Renal cortex interstitium (tissue), 15 donors: ENCODE data around the gene IRGQ. TPM values are rescaled to one million over a fixed set of nuclear protein-coding genes. Genes with fewer than 3 reads are reported as not detected.
A peak's percentile ranks its signal among the peaks of the same experiment; 100 is the strongest.
"Not testable (repeated sequence)": the region's sequence is repeated elsewhere in the genome, so short reads cannot be mapped to it uniquely, and the experiment has no call there.

Experiments used
- DNase-seq, 11 donors: peaks; one replicate each; pipeline ENCODE4 v3.0.0-alpha.2; 2013; ENCODE audit warnings: low read depth in 9 of 11, low spot score in 4 of 11; ENCODE audit errors: extremely low read depth in 1 of 11
- long read RNA-seq, 16 experiments: transcript quantifications; one replicate each; lab custom pipeline, GENCODE V29; 2026
- polyA plus RNA-seq, 3 donors: library from polyadenylated mRNA; unstranded; fragments of 120-200 nt; gene quantifications; one replicate each; pipeline ENCODE4 v1.2.1, GENCODE V29; 2013; ENCODE audit not compliant: insufficient read length in 3 of 3

The IRGQ gene, protein sequence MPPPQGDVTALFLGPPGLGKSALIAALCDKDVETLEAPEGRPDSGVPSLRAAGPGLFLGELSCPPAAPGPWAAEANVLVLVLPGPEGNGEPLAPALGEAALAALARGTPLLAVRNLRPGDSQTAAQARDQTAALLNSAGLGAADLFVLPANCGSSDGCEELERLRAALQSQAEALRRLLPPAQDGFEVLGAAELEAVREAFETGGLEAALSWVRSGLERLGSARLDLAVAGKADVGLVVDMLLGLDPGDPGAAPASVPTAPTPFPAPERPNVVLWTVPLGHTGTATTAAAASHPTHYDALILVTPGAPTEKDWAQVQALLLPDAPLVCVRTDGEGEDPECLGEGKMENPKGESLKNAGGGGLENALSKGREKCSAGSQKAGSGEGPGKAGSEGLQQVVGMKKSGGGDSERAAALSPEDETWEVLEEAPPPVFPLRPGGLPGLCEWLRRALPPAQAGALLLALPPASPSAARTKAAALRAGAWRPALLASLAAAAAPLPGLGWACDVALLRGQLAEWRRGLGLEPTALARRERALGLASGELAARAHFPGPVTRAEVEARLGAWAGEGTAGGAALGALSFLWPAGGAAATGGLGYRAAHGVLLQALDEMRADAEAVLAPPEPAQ
- polyA plus RNA-seq: 10 to 100 TPM; 15.8 to 19.8 (median 16.2) TPM
- long read RNA-seq, donor 1, transcript IRGQ-202 (1 exons, 3,752 nt): major isoform, 17 of 17 reads
- long read RNA-seq, donor 1, partial matches to known transcripts: 0 of 17 reads
- long read RNA-seq, donor 1, other reads (novel, unspliced or antisense): 0 of 17 reads
- long read RNA-seq, donor 2, transcript IRGQ-202 (1 exons, 3,752 nt): major isoform, 6 of 6 reads
- long read RNA-seq, donor 2, partial matches to known transcripts: 0 of 6 reads
- long read RNA-seq, donor 2, other reads (novel, unspliced or antisense): 0 of 6 reads
- long read RNA-seq, donor 3, transcript IRGQ-202 (1 exons, 3,752 nt): major isoform, 12 of 12 reads
- long read RNA-seq, donor 3, partial matches to known transcripts: 0 of 12 reads
- long read RNA-seq, donor 3, other reads (novel, unspliced or antisense): 0 of 12 reads
- long read RNA-seq, donor 4, transcript IRGQ-202 (1 exons, 3,752 nt): major isoform, 22 of 24 reads
- long read RNA-seq, donor 4, partial matches to known transcripts: 0 of 24 reads
- long read RNA-seq, donor 4, other reads (novel, unspliced or antisense): 0 of 24 reads
- long read RNA-seq, donor 5, full-length matches to known transcripts: 58 of 58 reads
- long read RNA-seq, donor 5, partial matches to known transcripts: 0 of 58 reads
- long read RNA-seq, donor 5, other reads (novel, unspliced or antisense): 0 of 58 reads
- long read RNA-seq, donor 6, full-length matches to known transcripts: 38 of 38 reads
- long read RNA-seq, donor 6, partial matches to known transcripts: 0 of 38 reads
- long read RNA-seq, donor 6, other reads (novel, unspliced or antisense): 0 of 38 reads
- long read RNA-seq, donor 7, full-length matches to known transcripts: 22 of 22 reads
- long read RNA-seq, donor 7, partial matches to known transcripts: 0 of 22 reads
- long read RNA-seq, donor 7, other reads (novel, unspliced or antisense): 0 of 22 reads
- long read RNA-seq, donor 8, transcript IRGQ-202 (1 exons, 3,752 nt): major isoform, 33 of 35 reads
- long read RNA-seq, donor 8, partial matches to known transcripts: 0 of 35 reads
- long read RNA-seq, donor 8, other reads (novel, unspliced or antisense): 0 of 35 reads
- long read RNA-seq, donor 9, full-length matches to known transcripts: 19 of 19 reads
- long read RNA-seq, donor 9, partial matches to known transcripts: 0 of 19 reads
- long read RNA-seq, donor 9, other reads (novel, unspliced or antisense): 0 of 19 reads
- long read RNA-seq, donor 10, transcript IRGQ-202 (1 exons, 3,752 nt): major isoform, 24 of 25 reads
- long read RNA-seq, donor 10, partial matches to known transcripts: 0 of 25 reads
- long read RNA-seq, donor 10, other reads (novel, unspliced or antisense): 0 of 25 reads
- long read RNA-seq, donor 11, full-length matches to known transcripts: 11 of 11 reads
- long read RNA-seq, donor 11, partial matches to known transcripts: 0 of 11 reads
- long read RNA-seq, donor 11, other reads (novel, unspliced or antisense): 0 of 11 reads
- long read RNA-seq, donor 12, transcript IRGQ-202 (1 exons, 3,752 nt): major isoform, 12 of 12 reads
- long read RNA-seq, donor 12, partial matches to known transcripts: 0 of 12 reads
- long read RNA-seq, donor 12, other reads (novel, unspliced or antisense): 0 of 12 reads
- long read RNA-seq, donor 13, transcript IRGQ-202 (1 exons, 3,752 nt): major isoform, 14 of 14 reads
- long read RNA-seq, donor 13, partial matches to known transcripts: 0 of 14 reads
- long read RNA-seq, donor 13, other reads (novel, unspliced or antisense): 0 of 14 reads
- long read RNA-seq, donor 14, transcript IRGQ-202 (1 exons, 3,752 nt): major isoform, 5 of 5 reads
- long read RNA-seq, donor 14, partial matches to known transcripts: 0 of 5 reads
- long read RNA-seq, donor 14, other reads (novel, unspliced or antisense): 0 of 5 reads
- long read RNA-seq, donor 15, full-length matches to known transcripts: 12 of 12 reads
- long read RNA-seq, donor 15, partial matches to known transcripts: 0 of 12 reads
- long read RNA-seq, donor 15, other reads (novel, unspliced or antisense): 0 of 12 reads
- long read RNA-seq, donor 16, full-length matches to known transcripts: 74 of 74 reads
- long read RNA-seq, donor 16, partial matches to known transcripts: 0 of 74 reads
- long read RNA-seq, donor 16, other reads (novel, unspliced or antisense): 0 of 74 reads

GRCh38 chr19:43595999-43596841 lies at the start of gene IRGQ, which contains the start of gene ZNF576:
Gene IRGQ, minus strand, starts transcription at chr19:43596134. Its CDS starts 796 bp downstream, at chr19:43595338.
Gene ZNF576, plus strand, starts transcription at chr19:43596595. Its CDS starts 514 bp downstream, at chr19:43597109.
- peak; percentile 99 to 100 (median 100) for DNase-seq

DNA sequence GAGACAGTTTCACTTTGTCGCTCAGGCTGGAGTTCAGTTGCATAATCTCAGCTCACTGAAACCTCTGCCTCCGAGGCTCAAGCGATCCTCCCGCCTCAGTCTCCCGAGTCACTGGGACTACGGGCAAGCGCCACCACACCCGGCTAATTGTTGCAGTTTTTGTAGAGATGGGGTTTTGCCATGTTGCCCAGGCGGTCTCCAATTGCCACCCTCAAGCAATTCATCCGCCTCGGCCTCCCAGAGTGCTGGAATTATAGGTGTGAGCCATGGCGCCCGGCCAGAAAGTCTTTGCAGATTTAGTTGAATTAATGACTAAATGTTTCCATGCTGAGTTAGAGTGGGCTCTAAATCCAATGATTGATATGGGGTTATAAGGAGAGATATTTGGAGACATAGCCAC lies 48.2 kb upstream of the IRGQ start:
- DNase-seq: no peak

DNA sequence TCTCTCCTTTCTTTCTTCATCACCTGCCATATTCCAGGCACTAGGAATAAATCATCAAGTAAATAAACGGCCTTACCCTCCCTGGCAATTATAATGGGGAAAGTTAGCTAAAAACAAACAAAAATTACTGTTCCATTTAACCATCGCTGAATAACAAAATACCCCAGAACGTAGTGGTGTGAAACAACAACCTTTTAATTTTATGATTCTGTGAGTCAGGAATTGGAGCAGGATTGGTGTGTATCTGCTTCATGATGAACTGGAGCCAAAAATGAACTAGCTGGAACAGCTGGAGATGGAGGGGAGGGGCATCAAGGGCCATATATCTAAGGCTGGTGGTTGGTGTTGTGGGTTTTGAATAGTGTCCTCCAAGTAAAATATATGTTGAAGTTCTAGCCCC lies 47.4 kb upstream of the IRGQ start:
- no peak for DNase-seq

- DNase-seq: no peak
Observed at GRCh38 chr19:43642531-43642930, 46.6 kb upstream of the IRGQ start.

DNA sequence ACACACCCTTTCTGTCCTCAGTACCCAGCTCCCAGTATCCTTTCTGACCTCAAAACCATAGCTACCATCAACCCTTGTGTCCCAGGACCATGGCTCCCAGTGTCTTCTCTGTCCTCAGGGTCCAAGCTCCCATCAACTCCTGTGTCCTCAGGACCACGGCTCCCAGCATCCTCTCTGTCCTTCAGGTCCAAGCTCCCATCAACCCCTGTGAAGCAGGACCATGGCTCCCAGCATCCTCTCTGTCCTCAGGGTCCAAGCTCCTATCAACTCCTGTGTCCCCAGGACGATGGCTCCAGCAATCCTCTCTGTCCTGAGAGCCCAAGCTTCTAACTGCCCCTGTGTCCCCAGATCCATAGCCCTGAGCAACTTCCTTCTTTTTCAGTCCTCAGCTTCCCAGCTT lies 45.4 kb upstream of the IRGQ start:
- DNase-seq: no peak

DNA sequence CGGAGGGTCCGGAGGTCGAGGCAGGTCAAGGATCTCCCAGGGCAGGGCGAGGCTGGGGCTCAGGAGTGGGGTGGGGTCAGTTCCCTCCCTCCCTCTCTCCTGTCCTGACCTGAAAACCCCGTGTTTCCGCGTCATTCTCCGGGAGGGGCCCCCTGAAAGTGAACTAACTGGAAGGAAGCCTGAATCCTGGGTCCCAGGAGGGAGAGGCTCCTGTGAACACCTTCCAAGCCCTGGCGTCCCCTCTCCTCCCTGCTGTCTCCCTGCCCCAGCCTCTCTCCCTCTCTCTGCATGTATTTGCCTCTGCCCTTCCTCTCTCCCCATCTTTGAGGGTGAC lies 44.5 kb upstream of the IRGQ start:
- no peak for DNase-seq

- no peak for DNase-seq
Observed at GRCh38 chr19:43639519-43640423, 43.8 kb upstream of the IRGQ start, which contains the start of gene CADM4. Gene CADM4, minus strand, starts transcription at chr19:43639850. Its CDS starts 60 bp downstream, at chr19:43639790.

DNA sequence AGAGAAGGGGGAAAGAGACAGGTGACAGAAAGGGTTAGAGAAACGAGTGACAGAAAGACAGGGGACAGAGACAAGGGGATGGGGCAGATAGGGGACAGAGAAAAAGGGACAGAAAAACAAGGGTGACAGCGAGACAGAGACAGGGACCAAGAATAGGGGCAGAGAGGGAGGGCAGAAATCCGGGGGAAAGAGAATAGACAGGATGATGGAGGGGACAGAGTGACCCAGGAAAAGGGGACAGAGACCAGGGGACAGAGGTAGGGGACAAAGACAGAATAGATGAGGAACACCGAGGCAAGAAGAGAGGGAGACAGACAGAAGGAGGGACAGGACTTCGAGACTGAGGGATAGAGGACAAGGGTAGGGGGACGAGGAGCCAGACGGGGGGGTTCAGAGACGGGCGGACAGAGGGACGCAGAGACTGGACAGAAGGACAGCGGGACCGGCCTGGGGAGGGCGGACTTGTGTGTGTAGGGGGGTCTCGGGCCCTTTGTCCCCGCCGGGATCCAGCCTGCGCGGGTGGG lies 43.1 kb upstream of the IRGQ start:
- DNase-seq: no peak

DNA sequence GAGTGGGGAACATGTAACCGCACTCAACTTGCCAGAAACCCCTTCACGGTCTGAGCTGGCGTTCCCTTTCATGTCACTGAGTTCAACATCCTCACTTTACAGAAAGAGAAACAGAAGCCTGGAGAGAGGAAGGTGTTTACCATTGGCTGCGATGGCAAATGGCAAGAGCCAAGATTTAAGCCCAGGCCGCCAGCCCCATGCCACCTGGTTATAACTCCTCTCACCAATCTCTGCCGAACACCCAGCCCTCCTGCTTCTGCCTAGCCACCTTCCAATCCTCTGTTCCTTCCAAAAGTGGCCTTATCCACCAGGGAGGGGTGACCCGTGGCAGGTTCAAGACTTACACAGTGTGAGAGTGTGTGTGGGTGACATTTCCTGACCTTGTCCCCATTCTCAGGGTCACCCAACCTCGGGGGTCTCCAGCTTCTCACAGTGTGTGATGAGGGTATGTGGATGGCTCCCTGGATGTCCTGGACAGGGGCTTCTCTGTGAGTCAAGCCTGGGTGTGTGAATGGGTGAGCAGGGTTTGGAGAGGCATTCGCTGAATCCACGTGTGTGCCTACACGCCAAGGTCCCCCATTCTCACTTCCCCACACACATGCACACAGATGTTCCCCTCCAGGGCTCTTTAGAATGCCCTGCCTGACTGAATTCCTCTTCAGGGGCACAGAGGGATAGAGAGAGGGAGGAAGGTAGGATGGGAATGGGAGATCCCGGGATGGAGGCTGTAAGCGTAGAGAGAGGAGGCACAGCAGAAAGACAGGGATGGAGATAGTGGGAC lies 42.5 kb upstream of the IRGQ start:
- DNase-seq: no peak

- DNase-seq: no peak
Observed at GRCh38 chr19:43636121-43636683, 40.3 kb upstream of the IRGQ start.

DNA sequence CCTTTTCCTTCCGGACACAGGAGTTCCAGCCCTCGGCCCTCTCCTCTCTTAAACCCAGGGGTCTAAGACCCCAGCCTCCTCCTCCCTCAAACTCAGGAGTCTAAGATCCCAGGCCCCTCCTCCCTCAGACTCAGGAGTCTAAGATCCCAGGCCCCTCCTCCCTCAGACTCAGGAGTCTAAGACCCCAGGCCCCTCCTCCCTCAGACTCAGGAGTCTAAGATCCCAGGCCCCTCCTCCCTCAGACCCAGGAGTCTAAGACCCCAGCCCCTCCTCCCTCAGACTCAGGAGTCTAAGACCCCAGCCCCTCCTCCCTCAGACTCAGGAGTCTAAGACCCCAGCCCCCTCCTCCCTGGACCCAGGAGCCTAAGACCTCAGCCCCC lies 39.6 kb upstream of the IRGQ start:
- not testable (repeated sequence) for DNase-seq

- peak in 2 of 11 donors; percentile 31 to 66 for DNase-seq
Observed at GRCh38 chr19:43634872-43635560, 39.1 kb upstream of the IRGQ start.
